HEK293 (cell line): ENCODE measurements around the gene TSHZ2.

ENCODE experiments used
- CTCF ChIA-PET: fragments of 350-600 bp; formaldehyde crosslinking; extraction: SDS; loops from one replicate; lab custom pipeline; 2021; ENCODE audit warnings: antibody characterized with exemption; lab: Yijun Ruan, JAX
- POLR2A ChIA-PET: fragments of 300-600 bp; formaldehyde crosslinking; extraction: SDS; loops from one replicate; lab custom pipeline; 2020; ENCODE audit warnings: antibody characterized with exemption, inconsistent platforms; lab: Yijun Ruan, JAX
- H3K27ac ChIP-seq: fragments of 200-500 bp; sonication (Bioruptor generic); 2 replicates; pipeline ENCODE4 v1.5.1; 2014; ENCODE audit warnings: low read depth, low read length, control low read depth, inconsistent platforms; ENCODE audit errors: extremely low read depth
- H3K36me3 ChIP-seq, 2 experiments: fragments of 200-500 bp in 1 of 2; sonication (Bioruptor generic) in 1 of 2; 1 replicate in 1 of 2; 2 replicates in 1 of 2; pipeline ENCODE4 v1.5.1; 2014 to 2017; ENCODE audit warnings: inconsistent platforms in 2 of 2, low read length in 2 of 2; ENCODE audit not compliant: control insufficient read depth in 2 of 2, insufficient read depth in 1 of 2
- H3K4me1 ChIP-seq: fragments of 200-500 bp; sonication (Bioruptor generic); 2 replicates; pipeline ENCODE4 v1.5.1; 2014; ENCODE audit warnings: mild to moderate bottlenecking, low read length, inconsistent platforms; ENCODE audit not compliant: control insufficient read depth, insufficient read depth
- H3K4me3 ChIP-seq: 2 replicates; pipeline ENCODE4 v1.5.1; 2011; ENCODE audit warnings: low read depth, mild to moderate bottlenecking, control low read depth, low read length, moderate library complexity
- H3K9me3 ChIP-seq: fragments of 200-500 bp; sonication (Bioruptor generic); 2 replicates; pipeline ENCODE4 v1.5.1; 2014; ENCODE audit warnings: low read depth, low read length, inconsistent platforms; ENCODE audit not compliant: control insufficient read depth, insufficient read depth
- GLIS1 ChIP-seq: fragments of 450-650 bp; formaldehyde crosslinking; IDR thresholded peaks from 2 replicates; pipeline ENCODE4 v1.5.1; 2016; ENCODE audit warnings: missing biosample characterization, missing genetic modification characterization
- HOXA7 ChIP-seq: sonication (generic); formaldehyde crosslinking; IDR thresholded peaks from 2 replicates; pipeline ENCODE4 v1.8.1; 2022; ENCODE audit warnings: missing genetic modification reagents, borderline replicate concordance
- HOXC10 ChIP-seq: sonication (generic); formaldehyde crosslinking; IDR thresholded peaks from 2 replicates; pipeline ENCODE4 v1.8.1; 2023; ENCODE audit warnings: mild to moderate bottlenecking, missing genetic modification reagents
- KLF1 ChIP-seq: fragments of 450-650 bp; formaldehyde crosslinking; IDR thresholded peaks from 2 replicates; pipeline ENCODE4 v1.5.1; 2016; ENCODE audit warnings: missing biosample characterization, missing genetic modification characterization
- REPIN1 ChIP-seq: fragments of 450-650 bp; formaldehyde crosslinking; IDR thresholded peaks from 2 replicates; pipeline ENCODE4 v1.5.1; 2017; ENCODE audit warnings: missing biosample characterization, missing genetic modification characterization, low read depth
- SALL2 ChIP-seq: fragments of 450-650 bp; formaldehyde crosslinking; IDR thresholded peaks from 2 replicates; pipeline ENCODE4 v1.5.0; 2017; ENCODE audit warnings: missing biosample characterization, mild to moderate bottlenecking, missing genetic modification characterization, borderline replicate concordance
- ZBTB20 ChIP-seq: fragments of 450-650 bp; formaldehyde crosslinking; IDR thresholded peaks from 2 replicates; pipeline ENCODE4 v1.5.1; 2016; ENCODE audit warnings: missing biosample characterization, missing genetic modification characterization
- ZBTB21 ChIP-seq: fragments of 450-650 bp; formaldehyde crosslinking; IDR thresholded peaks from 2 replicates; pipeline ENCODE4 v1.5.1; 2017; ENCODE audit warnings: missing biosample characterization, missing genetic modification characterization
- ZEB2 ChIP-seq: fragments of 450-650 bp; formaldehyde crosslinking; IDR thresholded peaks from 2 replicates; pipeline ENCODE4 v1.5.1; 2016; ENCODE audit warnings: missing biosample characterization, missing genetic modification characterization
- ZNF157 ChIP-seq: fragments of 450-650 bp; formaldehyde crosslinking; IDR thresholded peaks from 2 replicates; pipeline ENCODE4 v1.5.1; 2016; ENCODE audit warnings: missing biosample characterization, missing genetic modification characterization
- ZNF16 ChIP-seq: fragments of 450-650 bp; formaldehyde crosslinking; IDR thresholded peaks from 2 replicates; pipeline ENCODE4 v1.5.1; 2016; ENCODE audit warnings: low read depth, missing biosample characterization, missing genetic modification characterization
- ZNF202 ChIP-seq: fragments of 450-650 bp; formaldehyde crosslinking; IDR thresholded peaks from 2 replicates; pipeline ENCODE4 v1.5.1; 2016; ENCODE audit warnings: missing biosample characterization, missing genetic modification characterization, borderline replicate concordance
- ZNF544 ChIP-seq: fragments of 450-650 bp; formaldehyde crosslinking; IDR thresholded peaks from 2 replicates; pipeline ENCODE4 v1.5.0; 2017; ENCODE audit warnings: missing biosample characterization, missing genetic modification characterization
- ZNF585B ChIP-seq: fragments of 450-650 bp; formaldehyde crosslinking; IDR thresholded peaks from 2 replicates; pipeline ENCODE4 v1.5.1; 2016; ENCODE audit warnings: missing biosample characterization, missing genetic modification characterization
- TF ChIP-seq, protein P1 (sequence below): fragments of 450-650 bp; formaldehyde crosslinking; IDR thresholded peaks from 2 replicates; pipeline ENCODE4 v1.5.1; 2016; ENCODE audit warnings: missing biosample characterization, missing genetic modification characterization, borderline replicate concordance
- TF ChIP-seq, protein P2 (sequence below): fragments of 450-650 bp; formaldehyde crosslinking; IDR thresholded peaks from 2 replicates; pipeline ENCODE4 v1.5.1; 2016; ENCODE audit warnings: missing biosample characterization, missing genetic modification characterization
- TF ChIP-seq, protein P3 (sequence below): fragments of 450-650 bp; formaldehyde crosslinking; IDR thresholded peaks from 2 replicates; pipeline ENCODE4 v1.5.1; 2017; ENCODE audit warnings: missing biosample characterization, missing genetic modification characterization

Gene TSHZ2

DNA sequence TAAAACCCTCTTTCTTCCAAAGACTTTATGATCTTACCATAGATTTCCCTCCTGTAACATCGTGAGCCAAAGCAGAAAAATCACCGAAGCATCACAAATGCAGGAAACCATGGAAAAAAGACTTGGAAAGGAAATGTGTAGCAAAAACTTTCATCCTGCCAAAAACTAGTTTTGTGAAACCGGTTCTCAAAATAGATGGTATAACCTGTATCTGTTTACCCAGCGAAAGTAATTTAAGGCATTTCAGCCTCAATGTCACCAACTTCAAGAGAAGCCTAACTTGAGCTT, 407.6 kb downstream of the TSHZ2 start (continued):
- TF ChIP-seq, protein P1, sequence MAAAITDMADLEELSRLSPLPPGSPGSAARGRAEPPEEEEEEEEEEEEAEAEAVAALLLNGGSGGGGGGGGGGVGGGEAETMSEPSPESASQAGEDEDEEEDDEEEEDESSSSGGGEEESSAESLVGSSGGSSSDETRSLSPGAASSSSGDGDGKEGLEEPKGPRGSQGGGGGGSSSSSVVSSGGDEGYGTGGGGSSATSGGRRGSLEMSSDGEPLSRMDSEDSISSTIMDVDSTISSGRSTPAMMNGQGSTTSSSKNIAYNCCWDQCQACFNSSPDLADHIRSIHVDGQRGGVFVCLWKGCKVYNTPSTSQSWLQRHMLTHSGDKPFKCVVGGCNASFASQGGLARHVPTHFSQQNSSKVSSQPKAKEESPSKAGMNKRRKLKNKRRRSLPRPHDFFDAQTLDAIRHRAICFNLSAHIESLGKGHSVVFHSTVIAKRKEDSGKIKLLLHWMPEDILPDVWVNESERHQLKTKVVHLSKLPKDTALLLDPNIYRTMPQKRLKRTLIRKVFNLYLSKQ (tag by site-specific recombination) = no peak
- TF ChIP-seq, protein P2, sequence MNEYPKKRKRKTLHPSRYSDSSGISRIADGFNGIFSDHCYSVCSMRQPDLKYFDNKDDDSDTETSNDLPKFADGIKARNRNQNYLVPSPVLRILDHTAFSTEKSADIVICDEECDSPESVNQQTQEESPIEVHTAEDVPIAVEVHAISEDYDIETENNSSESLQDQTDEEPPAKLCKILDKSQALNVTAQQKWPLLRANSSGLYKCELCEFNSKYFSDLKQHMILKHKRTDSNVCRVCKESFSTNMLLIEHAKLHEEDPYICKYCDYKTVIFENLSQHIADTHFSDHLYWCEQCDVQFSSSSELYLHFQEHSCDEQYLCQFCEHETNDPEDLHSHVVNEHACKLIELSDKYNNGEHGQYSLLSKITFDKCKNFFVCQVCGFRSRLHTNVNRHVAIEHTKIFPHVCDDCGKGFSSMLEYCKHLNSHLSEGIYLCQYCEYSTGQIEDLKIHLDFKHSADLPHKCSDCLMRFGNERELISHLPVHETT = no peak
- TF ChIP-seq ZNF157 (tag by site-specific recombination) = no peak

DNA sequence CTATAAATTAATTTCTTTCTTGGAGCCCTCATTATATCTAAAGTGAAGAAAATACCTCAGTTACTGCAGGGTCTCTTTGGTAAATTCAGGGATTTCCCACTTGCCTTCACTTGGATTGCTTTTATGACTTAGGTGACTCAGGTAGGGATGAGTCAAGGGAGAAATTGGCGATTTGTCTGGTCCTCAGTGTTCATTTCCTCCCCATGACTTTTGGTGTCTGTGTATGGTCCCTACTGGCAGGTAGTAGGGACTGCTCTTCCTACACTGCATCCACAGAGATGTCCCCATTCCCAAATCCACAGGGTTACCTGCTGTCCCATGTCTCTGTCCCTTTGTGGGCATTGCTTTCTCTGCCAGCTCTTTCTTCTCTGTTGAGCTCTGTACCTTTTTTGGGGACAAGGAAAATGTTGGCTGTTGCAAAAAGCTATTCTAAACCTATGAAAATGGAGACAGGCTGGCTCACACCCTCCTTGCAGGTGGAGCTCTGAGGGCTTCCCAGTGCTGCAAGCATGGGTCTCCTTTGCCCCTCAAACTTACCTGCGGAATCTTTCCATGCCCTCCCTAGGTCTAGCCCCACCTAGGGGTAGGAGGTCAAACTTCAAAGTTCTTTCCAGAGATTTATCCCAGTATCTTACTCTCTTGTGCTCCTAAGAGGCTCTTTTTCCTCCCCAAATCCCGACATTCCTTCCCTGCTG, 409.6 kb downstream of the TSHZ2 start:
- POLR2A ChIA-PET = no interaction called here
- Histone ChIP-seq H3K9me3 (no peaks in the 10 kb centered on the region), H3K36me3 (no peaks in the 10 kb centered on the region), H3K4me3 (no peak overlapping the region), H3K27ac (no peak overlapping the region), H3K4me1 (no peaks in the 10 kb centered on the region)
- TF ChIP-seq ZNF16 (no peak), ZBTB21 (tag by site-specific recombination) (no peak), REPIN1 (no peak), HOXC10 (CRISPR knock-in tag) (no peak), KLF1 (tag by site-specific recombination) (no peak), ZNF585B (no peak), ZBTB20 (no peak), HOXA7 (no peak), ZEB2 (tag by site-specific recombination) (no peak)
- TF ChIP-seq, protein P3, sequence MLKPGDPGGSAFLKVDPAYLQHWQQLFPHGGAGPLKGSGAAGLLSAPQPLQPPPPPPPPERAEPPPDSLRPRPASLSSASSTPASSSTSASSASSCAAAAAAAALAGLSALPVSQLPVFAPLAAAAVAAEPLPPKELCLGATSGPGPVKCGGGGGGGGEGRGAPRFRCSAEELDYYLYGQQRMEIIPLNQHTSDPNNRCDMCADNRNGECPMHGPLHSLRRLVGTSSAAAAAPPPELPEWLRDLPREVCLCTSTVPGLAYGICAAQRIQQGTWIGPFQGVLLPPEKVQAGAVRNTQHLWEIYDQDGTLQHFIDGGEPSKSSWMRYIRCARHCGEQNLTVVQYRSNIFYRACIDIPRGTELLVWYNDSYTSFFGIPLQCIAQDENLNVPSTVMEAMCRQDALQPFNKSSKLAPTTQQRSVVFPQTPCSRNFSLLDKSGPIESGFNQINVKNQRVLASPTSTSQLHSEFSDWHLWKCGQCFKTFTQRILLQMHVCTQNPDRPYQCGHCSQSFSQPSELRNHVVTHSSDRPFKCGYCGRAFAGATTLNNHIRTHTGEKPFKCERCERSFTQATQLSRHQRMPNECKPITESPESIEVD (tag by site-specific recombination) = no peak
- TF ChIP-seq, protein P2 = no peak
- CTCF ChIA-PET = interaction anchor here (0.5 to 1.0 kb wide), 7 partner anchors 16 to 1015 kb away, joined by 3 to 5 read pairs (median 3); no protein-coding TSS in a partner anchor

DNA sequence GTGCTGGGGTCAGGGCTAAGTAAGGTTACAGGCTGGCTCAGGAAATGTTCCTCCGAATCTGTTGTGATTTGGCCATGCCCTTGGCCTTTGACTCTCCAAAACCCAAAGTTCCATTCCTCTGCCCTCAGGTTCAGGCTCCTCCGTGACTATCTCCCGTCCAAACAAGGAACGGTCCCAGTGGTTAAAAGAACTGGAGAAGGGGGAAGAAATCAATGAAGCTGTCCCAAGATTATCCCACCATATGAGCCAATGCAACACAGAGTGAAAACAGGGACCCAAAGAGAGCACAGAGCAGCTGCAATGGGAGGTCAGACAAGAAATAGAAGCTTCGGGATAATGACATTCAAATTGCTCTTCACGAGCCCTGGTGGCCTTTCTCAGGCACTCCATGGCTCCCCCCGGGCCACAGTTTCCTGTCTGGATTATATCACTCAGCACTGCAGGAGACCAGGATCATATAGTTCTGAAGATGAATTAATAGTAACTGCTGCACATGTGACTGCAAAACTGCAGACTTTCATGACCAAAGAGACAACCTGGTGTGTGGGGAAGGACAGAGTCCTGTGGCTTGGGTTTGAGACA, 410.2 kb downstream of the TSHZ2 start:
- CTCF ChIA-PET = interaction anchor here (0.9 to 1.0 kb wide), 2 partner anchors 16 to 44 kb away, joined by 3 to 5 read pairs; no protein-coding TSS in a partner anchor
- Histone ChIP-seq H3K4me1 (no peaks in the 10 kb centered on the region), H3K27ac (no peak overlapping the region), H3K9me3 (no peaks in the 10 kb centered on the region), H3K36me3 (no peaks in the 10 kb centered on the region), H3K4me3 (no peak overlapping the region)
- POLR2A ChIA-PET = no interaction called here
- TF ChIP-seq ZNF544 (tag by site-specific recombination) (no peak), SALL2 (tag by site-specific recombination) (no peak), ZNF202 (tag by site-specific recombination) (no peak), GLIS1 (tag by site-specific recombination) (peak; percentile 16; the same call in 1 of the 2 replicates)
